ENCODE results near the gene BAMBI. TPM values are rescaled to one million over a fixed set of nuclear protein-coding genes. Genes with fewer than 3 reads are reported as not detected.
A peak's percentile ranks its signal among the peaks of the same experiment; 100 is the strongest.

The BAMBI gene
- total RNA-seq, 1 donor from 2014 or later = 197 TPM

- DNase-seq (ENCODE audit: low spot score) = no peak
These were observed 28.2 kb downstream of the BAMBI start for GRCh38 chr10:28705472-28705871.

- DNase-seq (ENCODE audit: low spot score) = peak; percentile 91
These were observed 31.8 kb downstream of the BAMBI start for GRCh38 chr10:28709001-28709710.

GRCh38 chr10:28710202-28710886 is 33.0 kb downstream of the BAMBI start:
- DNase-seq (ENCODE audit: low spot score) = peak; percentile 72

- no peak for DNase-seq (ENCODE audit: low spot score)
These were observed 33.7 kb downstream of the BAMBI start for GRCh38 chr10:28711041-28711440.

- DNase-seq (ENCODE audit: low spot score) = no peak
These were observed 34.5 kb downstream of the BAMBI start for GRCh38 chr10:28711776-28712175.

GRCh38 chr10:28713626-28714352 is 36.5 kb downstream of the BAMBI start:
- DNase-seq (ENCODE audit: low spot score) = no peak

- DNase-seq (ENCODE audit: low spot score) = peak; percentile 59
These were observed 37.2 kb downstream of the BAMBI start for GRCh38 chr10:28714401-28715053.

GRCh38 chr10:28715246-28715645 is 37.9 kb downstream of the BAMBI start:
- DNase-seq (ENCODE audit: low spot score) = no peak

- no peak for DNase-seq (ENCODE audit: low spot score)
These were observed 38.4 kb downstream of the BAMBI start for GRCh38 chr10:28715757-28716156.

- DNase-seq (ENCODE audit: low spot score) = no peak
These were observed 39.4 kb downstream of the BAMBI start for GRCh38 chr10:28716748-28717147.

- no peak for DNase-seq (ENCODE audit: low spot score)
These were observed 40.4 kb downstream of the BAMBI start for GRCh38 chr10:28717656-28718201.

GRCh38 chr10:28719789-28720436 is 42.6 kb downstream of the BAMBI start:
- DNase-seq (ENCODE audit: low spot score) = peak; percentile 58

- no peak for DNase-seq (ENCODE audit: low spot score)
These were observed 44.1 kb downstream of the BAMBI start for GRCh38 chr10:28721318-28721951.

- DNase-seq (ENCODE audit: low spot score) = peak; percentile 64
These were observed 44.9 kb downstream of the BAMBI start for GRCh38 chr10:28722065-28722803.

- peak; percentile 63 for DNase-seq (ENCODE audit: low spot score)
These were observed 51.0 kb downstream of the BAMBI start for GRCh38 chr10:28728366-28728765.

GRCh38 chr10:28730031-28730778 is 52.9 kb downstream of the BAMBI start:
- DNase-seq (ENCODE audit: low spot score) = peak; percentile 88

- DNase-seq (ENCODE audit: low spot score) = no peak
These were observed 54.8 kb downstream of the BAMBI start for GRCh38 chr10:28732091-28732490.
